ENCODE results near the gene RAD51B. TPM values are rescaled to one million over a fixed set of nuclear protein-coding genes. Genes with fewer than 3 reads are reported as not detected.
A peak's percentile ranks its signal among the peaks of the same experiment; 100 is the strongest.

The RAD51B gene
- total and polyA plus RNA-seq, 2 of the 13 experiments (the other 11 are each of a cell fraction or from before 2014, with no cell fraction given) = 7.0 to 9.5 TPM

DNA sequence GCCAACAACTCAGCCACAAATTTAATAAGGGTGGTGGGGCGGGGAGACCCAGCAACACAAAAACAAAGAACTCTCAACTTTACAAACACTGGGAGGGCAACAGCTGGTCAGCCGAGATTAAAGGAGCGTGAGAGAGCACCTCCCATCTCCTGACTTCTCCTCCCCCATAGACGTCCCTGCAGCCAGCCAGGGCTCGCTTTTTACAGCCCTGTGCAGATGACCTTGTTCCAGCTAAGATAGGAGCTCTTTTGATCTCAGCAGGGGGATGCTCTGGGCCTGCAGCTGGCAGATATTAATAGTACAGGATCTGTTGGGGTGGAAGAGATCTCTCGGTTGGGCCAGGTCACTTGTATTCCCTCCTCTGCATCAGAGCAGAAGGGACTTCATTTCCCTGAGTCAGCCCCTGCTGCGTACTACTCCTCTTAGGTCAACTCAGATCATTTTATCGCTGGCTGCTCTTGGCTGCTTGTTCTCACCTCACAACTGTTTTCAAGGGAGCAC lies 475.8 kb downstream of the RAD51B start:
- DNase-seq (ENCODE audit: low spot score) (peak; percentile 98), ATAC-seq (peak; percentile 97), FAIRE-seq (peak; percentile 89)
- Histone ChIP-seq H3K36me3 (replicated peaks in 1 of 2; ENCODE audit: control insufficient read depth in 1 of 2, insufficient read depth in 2 of 2, low read length in 2 of 2) (no peaks in the 10 kb centered on the region), H3K4me3 (replicated peaks in 1 of 3; ENCODE audit: insufficient read depth in 1 of 3, low read depth in 2 of 3, low read length in 3 of 3) (peak overlapping the region in 1 of 3 experiments; percentile 39; a peak in 2 of 6 replicates), H3K79me2 (ENCODE audit: insufficient read depth, low read length) (no peaks in the 10 kb centered on the region), H2AFZ (ENCODE audit: low read length) (no peak overlapping the region), H3K9ac (ENCODE audit: insufficient read depth, low read depth, low read length) (peak overlapping the region; percentile 11; the same call in 1 of the 2 replicates), H3K9me3 (ENCODE audit: low read length) (no peaks in the 10 kb centered on the region), H3K4me2 (ENCODE audit: low read depth, low read length) (peak overlapping the region; percentile 70), H3K27ac (ENCODE audit: extremely low read length, insufficient read depth, low read length) (peak overlapping the region; percentile 75), H4K20me1 (ENCODE audit: insufficient read depth, low read length) (no peaks in the 10 kb centered on the region), H3K27me3 (ENCODE audit: control insufficient read depth in 1 of 2, insufficient read depth in 2 of 2, low read length in 2 of 2) (no peaks in the 10 kb centered on the region), H3K4me1 (ENCODE audit: insufficient read depth, low read length) (peaks cover 74% of the 10 kb centered on the region)
- CTCF ChIA-PET (ENCODE audit: low intra/inter-chr PET ratio, low total read pairs) = no interaction called here
- intact Hi-C loops (cut with micrococcal nuclease; ENCODE audit: unreplicated experiment) (loop anchor here (5.0 to 10.0 kb wide), 2 partner anchors 48 to 169 kb away; no protein-coding TSS in a partner anchor), in situ Hi-C loops (cut with HindIII; ENCODE audit: extremely low pct_ligation_motif_present, low pct_unique_long_range_greater_than_20kb) (no loop called here)
- BruUV-seq (replicated peaks) = no TSS peak
- POLR2A ChIA-PET = interaction anchor here (0.6 to 1.7 kb wide), 7 partner anchors 19 to 1302 kb away, joined by 3 to 5 read pairs (median 3); partner anchors contain the start of gene ZFP36L1
- 8% methylated on average over 5 of the region's 8 CpGs for WGBS (ENCODE audit: low lambda C conversion rate)
- TF ChIP-seq CENPT (CRISPR knock-in tag; IDR thresholded peaks at IDR 0.05; ENCODE audit: low read depth) (no peak), HMG20A (CRISPR knock-in tag; IDR thresholded peaks at IDR 0.05; ENCODE audit: borderline replicate concordance) (peak; percentile 78; the same call in 1 of the 2 replicates), LCORL (IDR thresholded peaks at IDR 0.05) (no peak), LCORL (CRISPR knock-in tag; IDR thresholded peaks at IDR 0.05) (peak; percentile 71), ZMYM4 (CRISPR knock-in tag; IDR thresholded peaks at IDR 0.05) (peak; percentile 78), ZNF343 (CRISPR knock-in tag; IDR thresholded peaks at IDR 0.05) (no peak), ZNF879 (CRISPR knock-in tag; IDR thresholded peaks at IDR 0.05) (no peak), ZNF792 (CRISPR knock-in tag; IDR thresholded peaks at IDR 0.05) (peak; percentile 50; the same call in 1 of the 2 replicates), SIX4 (CRISPR knock-in tag; IDR thresholded peaks at IDR 0.05) (peak; percentile 71; the same call in 1 of the 2 replicates), RCOR2 (CRISPR knock-in tag; IDR thresholded peaks at IDR 0.05) (peak; percentile 75), ZNF292 (CRISPR knock-in tag; IDR thresholded peaks at IDR 0.05; ENCODE audit: borderline replicate concordance, low read depth) (peak; percentile 94), BORCS8-MEF2B (CRISPR knock-in tag; IDR thresholded peaks at IDR 0.05) (peak; percentile 18; the same call in 1 of the 2 replicates), RAD21 (CRISPR knock-in tag; IDR thresholded peaks at IDR 0.05) (no peak; the same call in 1 of the 2 replicates)
- TF ChIP-seq, protein P1, sequence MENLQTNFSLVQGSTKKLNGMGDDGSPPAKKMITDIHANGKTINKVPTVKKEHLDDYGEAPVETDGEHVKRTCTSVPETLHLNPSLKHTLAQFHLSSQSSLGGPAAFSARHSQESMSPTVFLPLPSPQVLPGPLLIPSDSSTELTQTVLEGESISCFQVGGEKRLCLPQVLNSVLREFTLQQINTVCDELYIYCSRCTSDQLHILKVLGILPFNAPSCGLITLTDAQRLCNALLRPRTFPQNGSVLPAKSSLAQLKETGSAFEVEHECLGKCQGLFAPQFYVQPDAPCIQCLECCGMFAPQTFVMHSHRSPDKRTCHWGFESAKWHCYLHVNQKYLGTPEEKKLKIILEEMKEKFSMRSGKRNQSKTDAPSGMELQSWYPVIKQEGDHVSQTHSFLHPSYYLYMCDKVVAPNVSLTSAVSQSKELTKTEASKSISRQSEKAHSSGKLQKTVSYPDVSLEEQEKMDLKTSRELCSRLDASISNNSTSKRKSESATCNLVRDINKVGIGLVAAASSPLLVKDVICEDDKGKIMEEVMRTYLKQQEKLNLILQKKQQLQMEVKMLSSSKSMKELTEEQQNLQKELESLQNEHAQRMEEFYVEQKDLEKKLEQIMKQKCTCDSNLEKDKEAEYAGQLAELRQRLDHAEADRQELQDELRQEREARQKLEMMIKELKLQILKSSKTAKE (CRISPR knock-in tag; IDR thresholded peaks at IDR 0.05; ENCODE audit: borderline replicate concordance) = peak; percentile 61; the same call in 1 of the 2 replicates
- TF ChIP-seq, protein P2, sequence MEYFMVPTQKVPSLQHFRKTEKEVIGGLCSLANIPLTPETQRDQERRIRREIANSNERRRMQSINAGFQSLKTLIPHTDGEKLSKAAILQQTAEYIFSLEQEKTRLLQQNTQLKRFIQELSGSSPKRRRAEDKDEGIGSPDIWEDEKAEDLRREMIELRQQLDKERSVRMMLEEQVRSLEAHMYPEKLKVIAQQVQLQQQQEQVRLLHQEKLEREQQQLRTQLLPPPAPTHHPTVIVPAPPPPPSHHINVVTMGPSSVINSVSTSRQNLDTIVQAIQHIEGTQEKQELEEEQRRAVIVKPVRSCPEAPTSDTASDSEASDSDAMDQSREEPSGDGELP (IDR thresholded peaks at IDR 0.05; ENCODE audit: borderline replicate concordance, low read depth) = peak; percentile 97
- TF ChIP-seq, protein P3, sequence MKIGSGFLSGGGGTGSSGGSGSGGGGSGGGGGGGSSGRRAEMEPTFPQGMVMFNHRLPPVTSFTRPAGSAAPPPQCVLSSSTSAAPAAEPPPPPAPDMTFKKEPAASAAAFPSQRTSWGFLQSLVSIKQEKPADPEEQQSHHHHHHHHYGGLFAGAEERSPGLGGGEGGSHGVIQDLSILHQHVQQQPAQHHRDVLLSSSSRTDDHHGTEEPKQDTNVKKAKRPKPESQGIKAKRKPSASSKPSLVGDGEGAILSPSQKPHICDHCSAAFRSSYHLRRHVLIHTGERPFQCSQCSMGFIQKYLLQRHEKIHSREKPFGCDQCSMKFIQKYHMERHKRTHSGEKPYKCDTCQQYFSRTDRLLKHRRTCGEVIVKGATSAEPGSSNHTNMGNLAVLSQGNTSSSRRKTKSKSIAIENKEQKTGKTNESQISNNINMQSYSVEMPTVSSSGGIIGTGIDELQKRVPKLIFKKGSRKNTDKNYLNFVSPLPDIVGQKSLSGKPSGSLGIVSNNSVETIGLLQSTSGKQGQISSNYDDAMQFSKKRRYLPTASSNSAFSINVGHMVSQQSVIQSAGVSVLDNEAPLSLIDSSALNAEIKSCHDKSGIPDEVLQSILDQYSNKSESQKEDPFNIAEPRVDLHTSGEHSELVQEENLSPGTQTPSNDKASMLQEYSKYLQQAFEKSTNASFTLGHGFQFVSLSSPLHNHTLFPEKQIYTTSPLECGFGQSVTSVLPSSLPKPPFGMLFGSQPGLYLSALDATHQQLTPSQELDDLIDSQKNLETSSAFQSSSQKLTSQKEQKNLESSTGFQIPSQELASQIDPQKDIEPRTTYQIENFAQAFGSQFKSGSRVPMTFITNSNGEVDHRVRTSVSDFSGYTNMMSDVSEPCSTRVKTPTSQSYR (CRISPR knock-in tag; IDR thresholded peaks at IDR 0.05; ENCODE audit: borderline replicate concordance) = peak; percentile 85
- TF ChIP-seq, protein P4, sequence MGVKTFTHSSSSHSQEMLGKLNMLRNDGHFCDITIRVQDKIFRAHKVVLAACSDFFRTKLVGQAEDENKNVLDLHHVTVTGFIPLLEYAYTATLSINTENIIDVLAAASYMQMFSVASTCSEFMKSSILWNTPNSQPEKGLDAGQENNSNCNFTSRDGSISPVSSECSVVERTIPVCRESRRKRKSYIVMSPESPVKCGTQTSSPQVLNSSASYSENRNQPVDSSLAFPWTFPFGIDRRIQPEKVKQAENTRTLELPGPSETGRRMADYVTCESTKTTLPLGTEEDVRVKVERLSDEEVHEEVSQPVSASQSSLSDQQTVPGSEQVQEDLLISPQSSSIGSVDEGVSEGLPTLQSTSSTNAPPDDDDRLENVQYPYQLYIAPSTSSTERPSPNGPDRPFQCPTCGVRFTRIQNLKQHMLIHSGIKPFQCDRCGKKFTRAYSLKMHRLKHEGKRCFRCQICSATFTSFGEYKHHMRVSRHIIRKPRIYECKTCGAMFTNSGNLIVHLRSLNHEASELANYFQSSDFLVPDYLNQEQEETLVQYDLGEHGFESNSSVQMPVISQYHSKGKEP (CRISPR knock-in tag; IDR thresholded peaks at IDR 0.05) = no peak

Measured in HepG2 (cell line).